Stomach (tissue), 9 donors: ENCODE results near the gene QRSL1. TPM values are rescaled to one million over a fixed set of nuclear protein-coding genes. Genes with fewer than 3 reads are reported as not detected.

Source experiments
- DNase-seq, 2 donors: peaks; one replicate each; pipeline versions ENCODE4 v3.0.0 to v3.0.0-alpha.2; 2013 to 2019
- H3K27ac ChIP-seq, 5 donors: fragments of 200-600 bp in 4 of 5; sonication (generic) in 4 of 5; one replicate each; pipeline ENCODE4 v1.5.1; 2013 to 2019; ENCODE audit warnings: mild to moderate bottlenecking in 1 of 5, moderate library complexity in 1 of 5
- H3K27me3 ChIP-seq, 3 donors: fragments of 200-600 bp; sonication (generic); one replicate each; pipeline ENCODE4 v1.5.1; 2017 to 2019; ENCODE audit warnings: mixed run types in 1 of 3
- H3K36me3 ChIP-seq, 4 donors: fragments of 200-600 bp; sonication (generic); 1 replicate in 3 of 4; 2 replicates in 1 of 4; pipeline ENCODE4 v1.5.1; 2016 to 2019
- H3K4me1 ChIP-seq, 4 donors: fragments of 200-600 bp; sonication (generic); one replicate each; pipeline ENCODE4 v1.5.1; 2016 to 2019
- H3K4me3 ChIP-seq, 4 donors: fragments of 200-600 bp; sonication (generic) in 3 of 4; one replicate each; pipeline ENCODE4 v1.5.1; 2016 to 2019; ENCODE audit warnings: mild to moderate bottlenecking in 1 of 4
- H3K9me3 ChIP-seq, 4 donors: fragments of 200-600 bp; sonication (generic); one replicate each; pipeline ENCODE4 v1.5.1; 2016 to 2019
- CTCF ChIP-seq, 7 experiments: fragments of 450-650 bp in 4 of 7; fragments of 200-600 bp in 3 of 7; sonication (generic) in 3 of 7; IDR thresholded peaks; one replicate each; pipeline ENCODE4 v1.5.1; 2016 to 2019; ENCODE audit warnings: antibody characterized with exemption in 7 of 7, control low read depth in 2 of 7, mild to moderate bottlenecking in 1 of 7
- EP300 ChIP-seq: sonication (generic); formaldehyde crosslinking; IDR thresholded peaks from one replicate; pipeline ENCODE4 v1.6.1; 2017; ENCODE audit warnings: antibody characterized with exemption
- POLR2A ChIP-seq, 4 donors: fragments of 450-650 bp; IDR thresholded peaks; one replicate each; pipeline ENCODE4 v1.6.1; 2016; ENCODE audit warnings: antibody characterized with exemption in 4 of 4, control low read depth in 2 of 4, mild to moderate bottlenecking in 1 of 4, moderate library complexity in 1 of 4
- POLR2AphosphoS5 ChIP-seq, 3 donors: sonication (generic); formaldehyde crosslinking; IDR thresholded peaks; one replicate each; pipeline ENCODE4 v1.6.1; 2016; ENCODE audit warnings: antibody characterized with exemption in 3 of 3
- WGBS, 5 donors: extraction: QIAGEN DNeasy Blood & Tissue Kit in 3 of 5; methylation state at CpG; one replicate each; pipeline versions ENCODE4 v1.1.5 to v1.1.7; 2013 to 2018; 5-methylcytosine and 5-hydroxymethylcytosine counted together
- intact Hi-C: fragments of 100-400 bp; cut with DNase I; formaldehyde crosslinking; loops from one replicate; pipeline ENCODE4 v1.15.1; 2023; ENCODE audit warnings: low total_unique reads
- polyA plus RNA-seq, 3 donors: library from polyadenylated mRNA; stranded (reverse); fragments of 200-250 nt; gene quantifications; one replicate each; pipeline ENCODE4 v1.2.3, GENCODE V29; 2013
- total RNA-seq, 5 donors: library from RNA; depleted of rRNA; stranded (reverse); fragments of >200 nt; gene quantifications; one replicate each; pipeline versions ENCODE4 v1.1.0 to v1.2.3, GENCODE V29; 2014 to 2016
- donor health status: healthy with polysubstance abuse.
- donor health status: Bipolar disorder and iron deficiency.
- donor health status: healthy.

The QRSL1 gene
- total and polyA plus RNA-seq, 8 donors: 2.3 to 19.8 (median 6.9) TPM

GRCh38 chr6:106614592-106615257, 14.7 kb upstream of the QRSL1 start:
- peaks cover 0 to 14% (median 6%) of the 10 kb centered on the region in 4 donors for H3K36me3 ChIP-seq
- 79 to 83% (median 81%) methylated on average over 3 of the region's 3 CpGs for WGBS, 5 donors
- no peak overlapping the region for H3K27ac ChIP-seq
- intact Hi-C loops: no loop called here
- no peak overlapping the region for H3K4me3 ChIP-seq
- H3K9me3 ChIP-seq: no peaks in the 10 kb centered on the region
- no peaks in the 10 kb centered on the region for H3K27me3 ChIP-seq
- H3K4me1 ChIP-seq: no peaks in the 10 kb centered on the region
- no peak for DNase-seq
- TF ChIP-seq EP300 (no peak), CTCF (IDR thresholded peaks at IDR 0.05) (no peak), POLR2AphosphoS5 (IDR thresholded peaks at IDR 0.05) (no peak), POLR2A (IDR thresholded peaks at IDR 0.05) (no peak)

- no peak for DNase-seq
- Histone ChIP-seq H3K4me1 (no peaks in the 10 kb centered on the region), H3K27me3 (no peaks in the 10 kb centered on the region), H3K27ac (no peak overlapping the region), H3K9me3 (no peaks in the 10 kb centered on the region), H3K4me3 (no peak overlapping the region), H3K36me3 (peaks cover 0 to 13% (median 8%) of the 10 kb centered on the region in 4 donors)
- intact Hi-C loops: no loop called here
- TF ChIP-seq POLR2A (IDR thresholded peaks at IDR 0.05) (no peak), EP300 (no peak)
Observed at GRCh38 chr6:106617302-106617701, 12.1 kb upstream of the QRSL1 start.

DNA sequence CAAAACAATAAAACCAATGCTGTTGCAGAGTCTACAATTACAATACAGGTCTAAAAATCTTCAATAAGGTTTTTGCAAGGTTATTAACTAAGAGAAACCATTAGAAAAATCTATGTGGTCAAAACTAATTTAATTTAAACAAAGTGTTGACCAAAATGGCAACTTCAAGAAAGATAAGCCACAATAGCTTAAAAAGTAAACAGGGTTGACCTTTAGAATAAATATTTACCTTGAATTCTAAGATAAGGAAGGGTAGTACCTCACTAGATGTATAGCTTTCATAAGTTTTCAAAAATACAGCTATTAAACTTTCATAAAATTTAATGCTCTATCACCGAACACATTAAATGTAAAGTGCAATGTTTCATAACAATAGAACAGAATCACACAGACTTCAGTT, 11.5 kb upstream of the QRSL1 start:
- peaks cover 0 to 17% (median 12%) of the 10 kb centered on the region in 4 donors for H3K36me3 ChIP-seq
- intact Hi-C loops: no loop called here
- TF ChIP-seq CTCF (IDR thresholded peaks at IDR 0.05) (no peak), POLR2A (IDR thresholded peaks at IDR 0.05) (no peak), POLR2AphosphoS5 (IDR thresholded peaks at IDR 0.05) (no peak), EP300 (no peak)
- no peak for DNase-seq
- no peaks in the 10 kb centered on the region for H3K27me3 ChIP-seq
- 56 to 74% (median 67%) methylated on average over 1 of the region's 1 CpG for WGBS, 5 donors
- H3K4me3 ChIP-seq: no peak overlapping the region
- H3K27ac ChIP-seq: no peak overlapping the region
- H3K4me1 ChIP-seq: no peaks in the 10 kb centered on the region
- no peaks in the 10 kb centered on the region for H3K9me3 ChIP-seq

DNA sequence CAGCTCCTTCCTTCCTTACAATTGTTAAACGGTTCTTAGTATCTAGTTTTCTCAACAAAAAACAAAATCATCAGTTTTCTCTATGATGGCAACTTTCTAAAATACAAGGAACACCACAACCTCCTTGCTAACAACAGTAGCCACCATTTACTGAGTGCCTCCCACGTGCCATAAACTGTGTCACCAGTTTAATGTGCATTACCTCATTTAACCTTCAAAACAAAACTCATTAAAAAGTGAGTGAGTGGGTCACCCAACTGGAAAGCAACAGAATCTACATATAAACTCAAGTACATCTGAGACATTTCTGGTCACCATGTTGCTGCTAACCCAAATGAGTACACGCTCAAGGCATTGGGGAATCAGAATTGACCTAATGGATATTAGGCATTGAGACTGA, 11.1 kb upstream of the QRSL1 start:
- H3K9me3 ChIP-seq: no peaks in the 10 kb centered on the region
- TF ChIP-seq CTCF (IDR thresholded peaks at IDR 0.05) (no peak), POLR2AphosphoS5 (IDR thresholded peaks at IDR 0.05) (no peak), EP300 (no peak), POLR2A (IDR thresholded peaks at IDR 0.05) (no peak)
- peaks cover 0 to 15% (median 12%) of the 10 kb centered on the region in 4 donors for H3K36me3 ChIP-seq
- no peaks in the 10 kb centered on the region for H3K4me1 ChIP-seq
- DNase-seq: no peak
- H3K27me3 ChIP-seq: no peaks in the 10 kb centered on the region
- WGBS, 5 donors: 52 to 70% (median 65%) methylated on average over 3 of the region's 3 CpGs
- intact Hi-C loops: no loop called here
- no peak overlapping the region for H3K27ac ChIP-seq
- no peak overlapping the region for H3K4me3 ChIP-seq

- 77 to 88% (median 81%) methylated on average over 1 of the region's 1 CpG for WGBS, 5 donors
- no peak for DNase-seq
- Histone ChIP-seq H3K27me3 (no peaks in the 10 kb centered on the region), H3K27ac (no peak overlapping the region), H3K4me1 (no peaks in the 10 kb centered on the region), H3K9me3 (no peaks in the 10 kb centered on the region), H3K36me3 (peaks cover 0 to 15% (median 9%) of the 10 kb centered on the region in 4 donors), H3K4me3 (no peak overlapping the region)
- intact Hi-C loops: no loop called here
- TF ChIP-seq CTCF (IDR thresholded peaks at IDR 0.05): no peak
- TF ChIP-seq EP300: no peak
- no peak for TF ChIP-seq POLR2AphosphoS5 (IDR thresholded peaks at IDR 0.05)
- TF ChIP-seq POLR2A (IDR thresholded peaks at IDR 0.05): no peak
Observed at GRCh38 chr6:106619223-106619622, 10.2 kb upstream of the QRSL1 start.
